HepG2 (cell line): ENCODE results near the gene DLX3.

Experiments used
- KLF9 ChIP-seq: IDR thresholded peaks from 2 replicates; pipeline ENCODE4 v1.6.1; 2016; ENCODE audit warnings: low read depth
- ZNF670 ChIP-seq: sonication (generic); formaldehyde crosslinking; IDR thresholded peaks from 2 replicates; pipeline ENCODE4 v1.8.0; 2022; ENCODE audit warnings: mild to moderate bottlenecking, missing genetic modification reagents, borderline replicate concordance
- TF ChIP-seq, protein P1 (sequence below): sonication (generic); formaldehyde crosslinking; IDR thresholded peaks from 2 replicates; pipeline ENCODE4 v1.8.1; 2022; ENCODE audit warnings: mild to moderate bottlenecking, missing genetic modification reagents
- TF ChIP-seq, protein P2 (sequence below): sonication (generic); formaldehyde crosslinking; IDR thresholded peaks from 2 replicates; pipeline ENCODE4 v1.5.1; 2020; ENCODE audit warnings: mild to moderate bottlenecking, missing genetic modification reagents

DNA sequence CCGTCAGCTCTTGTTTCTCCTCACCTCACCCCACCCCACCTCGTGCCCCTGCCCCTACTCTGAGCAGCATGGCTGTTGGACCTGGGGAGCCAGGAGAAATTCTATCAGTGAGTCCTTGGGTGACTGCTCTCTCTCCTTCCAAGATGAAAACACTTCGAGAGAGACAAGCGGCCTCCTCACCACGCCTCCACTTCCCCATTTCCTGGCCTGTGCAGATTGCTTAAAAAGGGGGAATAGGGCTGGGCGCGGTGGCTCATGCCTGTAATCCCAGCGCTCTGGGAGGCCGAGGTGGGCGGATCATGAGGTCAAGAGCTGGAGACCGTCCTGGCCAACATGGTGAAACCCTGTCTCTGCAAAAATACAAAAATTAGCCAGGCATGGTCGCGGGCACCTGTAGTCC lies 16.5 kb downstream of the DLX3 start:
- TF ChIP-seq KLF9 (CRISPR knock-in tag) (no peak), ZNF670 (no peak)
- TF ChIP-seq, protein P1, sequence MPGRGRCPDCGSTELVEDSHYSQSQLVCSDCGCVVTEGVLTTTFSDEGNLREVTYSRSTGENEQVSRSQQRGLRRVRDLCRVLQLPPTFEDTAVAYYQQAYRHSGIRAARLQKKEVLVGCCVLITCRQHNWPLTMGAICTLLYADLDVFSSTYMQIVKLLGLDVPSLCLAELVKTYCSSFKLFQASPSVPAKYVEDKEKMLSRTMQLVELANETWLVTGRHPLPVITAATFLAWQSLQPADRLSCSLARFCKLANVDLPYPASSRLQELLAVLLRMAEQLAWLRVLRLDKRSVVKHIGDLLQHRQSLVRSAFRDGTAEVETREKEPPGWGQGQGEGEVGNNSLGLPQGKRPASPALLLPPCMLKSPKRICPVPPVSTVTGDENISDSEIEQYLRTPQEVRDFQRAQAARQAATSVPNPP: no peak
- TF ChIP-seq, protein P2, sequence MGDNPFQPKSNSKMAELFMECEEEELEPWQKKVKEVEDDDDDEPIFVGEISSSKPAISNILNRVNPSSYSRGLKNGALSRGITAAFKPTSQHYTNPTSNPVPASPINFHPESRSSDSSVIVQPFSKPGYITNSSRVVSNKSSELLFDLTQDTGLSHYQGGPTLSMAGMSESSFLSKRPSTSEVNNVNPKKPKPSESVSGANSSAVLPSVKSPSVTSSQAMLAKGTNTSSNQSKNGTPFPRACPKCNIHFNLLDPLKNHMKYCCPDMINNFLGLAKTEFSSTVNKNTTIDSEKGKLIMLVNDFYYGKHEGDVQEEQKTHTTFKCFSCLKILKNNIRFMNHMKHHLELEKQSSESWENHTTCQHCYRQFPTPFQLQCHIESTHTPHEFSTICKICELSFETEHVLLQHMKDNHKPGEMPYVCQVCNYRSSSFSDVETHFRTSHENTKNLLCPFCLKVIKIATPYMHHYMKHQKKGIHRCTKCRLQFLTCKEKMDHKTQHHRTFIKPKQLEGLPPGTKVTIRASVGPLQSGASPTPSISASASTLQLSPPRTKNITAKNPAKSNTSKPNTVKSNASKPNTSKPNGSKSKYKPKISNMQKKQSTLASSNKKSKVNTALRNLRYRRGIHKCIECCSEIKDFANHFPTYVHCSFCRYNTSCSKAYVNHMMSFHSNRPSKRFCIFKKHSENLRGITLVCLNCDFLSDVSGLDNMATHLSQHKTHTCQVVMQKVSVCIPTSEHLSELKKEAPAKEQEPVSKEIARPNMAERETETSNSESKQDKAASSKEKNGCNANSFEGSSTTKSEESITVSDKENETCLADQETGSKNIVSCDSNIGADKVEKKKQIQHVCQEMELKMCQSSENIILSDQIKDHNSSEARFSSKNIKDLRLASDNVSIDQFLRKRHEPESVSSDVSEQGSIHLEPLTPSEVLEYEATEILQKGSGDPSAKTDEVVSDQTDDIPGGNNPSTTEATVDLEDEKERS (CRISPR knock-in tag): no peak
